ENCODE data around the gene UBTF.

Gene UBTF

GRCh38 chr17:44223541-44224071, 4.1 kb upstream of the UBTF start:
- DNase-seq: no peak
- no peak overlapping the region for H3K27ac Mint-ChIP-seq
- CTCF ChIA-PET: no interaction called here
- peaks cover 10% of the 10 kb centered on the region for H3K36me3 Mint-ChIP-seq
- H3K4me3 Mint-ChIP-seq: no peak overlapping the region
- no peaks in the 10 kb centered on the region for H3K9me3 Mint-ChIP-seq
- H3K4me1 Mint-ChIP-seq: peaks cover 13% of the 10 kb centered on the region
- peaks cover 18% of the 10 kb centered on the region for H3K27me3 Mint-ChIP-seq

GRCh38 chr17:44222112-44222869, 2.8 kb upstream of the UBTF start:
- H3K27me3 Mint-ChIP-seq: peaks cover 7% of the 10 kb centered on the region
- peaks cover 13% of the 10 kb centered on the region for H3K4me1 Mint-ChIP-seq
- CTCF ChIA-PET: interaction anchor here (0.6 to 3.1 kb wide), 4 partner anchors 12 to 1808 kb away, joined by 3 to 18 read pairs (median 7); no protein-coding TSS in a partner anchor
- H3K9me3 Mint-ChIP-seq: no peaks in the 10 kb centered on the region
- peaks cover 15% of the 10 kb centered on the region for H3K36me3 Mint-ChIP-seq
- H3K4me3 Mint-ChIP-seq: peak overlapping the region; percentile 90
- peak overlapping the region; percentile 94 for H3K27ac Mint-ChIP-seq
- DNase-seq: peak; percentile 73

GRCh38 chr17:44221862-44222111, 2.3 kb upstream of the UBTF start:
- Mint-ChIP-seq H3K27me3 (peaks cover 7% of the 10 kb centered on the region), H3K27ac (peak overlapping the region; percentile 94), H3K36me3 (peaks cover 18% of the 10 kb centered on the region), H3K9me3 (no peaks in the 10 kb centered on the region), H3K4me1 (peaks cover 16% of the 10 kb centered on the region), H3K4me3 (peak overlapping the region; percentile 90)
- CTCF ChIA-PET: interaction anchor here (0.6 to 3.1 kb wide), 7 partner anchors 9 to 1808 kb away, joined by 3 to 18 read pairs (median 4); partner anchors contain the start of gene GRN
- DNase-seq: no peak

GRCh38 chr17:44221084-44221861, 1.8 kb upstream of the UBTF start:
- H3K9me3 Mint-ChIP-seq: no peaks in the 10 kb centered on the region
- H3K36me3 Mint-ChIP-seq: peaks cover 24% of the 10 kb centered on the region
- peak; percentile 81 for DNase-seq
- peak overlapping the region; percentile 94 for H3K27ac Mint-ChIP-seq
- H3K27me3 Mint-ChIP-seq: peaks cover 7% of the 10 kb centered on the region
- CTCF ChIA-PET: interaction anchor here (0.7 to 3.1 kb wide), 7 partner anchors 9 to 129 kb away, joined by 3 to 18 read pairs (median 4); partner anchors contain the start of gene GRN
- peak overlapping the region; percentile 90 for H3K4me3 Mint-ChIP-seq
- peaks cover 21% of the 10 kb centered on the region for H3K4me1 Mint-ChIP-seq

- Mint-ChIP-seq H3K9me3 (no peaks in the 10 kb centered on the region), H3K4me3 (peak overlapping the region; percentile 90), H3K27me3 (peaks cover 7% of the 10 kb centered on the region), H3K36me3 (peaks cover 32% of the 10 kb centered on the region), H3K4me1 (peaks cover 29% of the 10 kb centered on the region), H3K27ac (peak overlapping the region; percentile 97)
- DNase-seq: peak; percentile 70
- CTCF ChIA-PET: interaction anchor here (1.1 to 3.1 kb wide), 4 partner anchors 10 to 125 kb away, joined by 3 to 18 read pairs (median 8); partner anchors contain the start of gene GRN
These were observed 973 bp upstream of the UBTF start for GRCh38 chr17:44220213-44221083.

GRCh38 chr17:44219108-44219615, 313 bp downstream of the UBTF start:
- DNase-seq: peak; percentile 76
- Mint-ChIP-seq H3K27me3 (peaks cover 7% of the 10 kb centered on the region), H3K4me1 (peaks cover 42% of the 10 kb centered on the region), H3K36me3 (peaks cover 45% of the 10 kb centered on the region), H3K9me3 (no peaks in the 10 kb centered on the region), H3K27ac (peak overlapping the region; percentile 78), H3K4me3 (peak overlapping the region; percentile 41)
- CTCF ChIA-PET: interaction anchor here (1.8 to 3.1 kb wide), 2 partner anchors 9 kb away, joined by 8 to 18 read pairs; no protein-coding TSS in a partner anchor

GRCh38 chr17:44218344-44219107, 949 bp downstream of the UBTF start:
- DNase-seq: peak; percentile 88
- peak overlapping the region; percentile 88 for H3K4me3 Mint-ChIP-seq
- H3K27ac Mint-ChIP-seq: peak overlapping the region; percentile 88
- CTCF ChIA-PET: interaction anchor here (1.0 to 3.1 kb wide), 5 partner anchors 9 to 134 kb away, joined by 3 to 23 read pairs (median 8); no protein-coding TSS in a partner anchor
- no peaks in the 10 kb centered on the region for H3K9me3 Mint-ChIP-seq
- peaks cover 7% of the 10 kb centered on the region for H3K27me3 Mint-ChIP-seq
- peaks cover 51% of the 10 kb centered on the region for H3K36me3 Mint-ChIP-seq
- H3K4me1 Mint-ChIP-seq: peaks cover 48% of the 10 kb centered on the region

GRCh38 chr17:44217738-44218343, 1.6 kb downstream of the UBTF start:
- DNase-seq: no peak
- peaks cover 56% of the 10 kb centered on the region for H3K36me3 Mint-ChIP-seq

GRCh38 chr17:44216694-44217093, 2.8 kb downstream of the UBTF start:
- peaks cover 56% of the 10 kb centered on the region for H3K36me3 Mint-ChIP-seq

More at GRCh38 chr17:44217738-44218343, 1.6 kb downstream of the UBTF start:
- Mint-ChIP-seq H3K27me3 (peaks cover 7% of the 10 kb centered on the region), H3K27ac (peak overlapping the region; percentile 88), H3K4me1 (peaks cover 54% of the 10 kb centered on the region), H3K9me3 (no peaks in the 10 kb centered on the region), H3K4me3 (peak overlapping the region; percentile 88)
- CTCF ChIA-PET: interaction anchor here (1.0 to 3.1 kb wide), 9 partner anchors 8 to 134 kb away, joined by 3 to 23 read pairs (median 6); partner anchors contain the start of gene GRN

GRCh38 chr17:44216173-44216572, 3.3 kb downstream of the UBTF start:
- CTCF ChIA-PET: interaction anchor here (1.2 to 3.1 kb wide), 6 partner anchors 10 to 129 kb away, joined by 4 to 23 read pairs (median 8); partner anchors contain the start of genes ATXN7L3 and GRN
- H3K36me3 Mint-ChIP-seq: peaks cover 61% of the 10 kb centered on the region
- DNase-seq: peak; percentile 74
- H3K4me3 Mint-ChIP-seq: peak overlapping the region; percentile 88
- H3K9me3 Mint-ChIP-seq: no peaks in the 10 kb centered on the region
- peak overlapping the region; percentile 88 for H3K27ac Mint-ChIP-seq
- peaks cover 52% of the 10 kb centered on the region for H3K4me1 Mint-ChIP-seq
- H3K27me3 Mint-ChIP-seq: peaks cover under 1% of the 10 kb centered on the region

More at GRCh38 chr17:44216694-44217093, 2.8 kb downstream of the UBTF start:
- CTCF ChIA-PET: interaction anchor here (1.1 to 3.1 kb wide), 8 partner anchors 10 to 135 kb away, joined by 3 to 23 read pairs (median 7); partner anchors contain the start of genes ATXN7L3 and GRN
- Mint-ChIP-seq H3K27me3 (peaks cover 6% of the 10 kb centered on the region), H3K9me3 (no peaks in the 10 kb centered on the region), H3K27ac (peak overlapping the region; percentile 88), H3K4me3 (peak overlapping the region; percentile 88), H3K4me1 (peaks cover 48% of the 10 kb centered on the region)
- peak; percentile 33 for DNase-seq

GRCh38 chr17:44214896-44215295, 4.6 kb downstream of the UBTF start:
- Mint-ChIP-seq H3K27ac (peak overlapping the region; percentile 88), H3K9me3 (no peaks in the 10 kb centered on the region), H3K27me3 (no peaks in the 10 kb centered on the region), H3K4me3 (peak overlapping the region; percentile 88), H3K4me1 (peaks cover 60% of the 10 kb centered on the region), H3K36me3 (peaks cover 61% of the 10 kb centered on the region)
- no peak for DNase-seq
- CTCF ChIA-PET: no interaction called here

GRCh38 chr17:44214230-44214494, 5.3 kb downstream of the UBTF start:
- Mint-ChIP-seq H3K9me3 (no peaks in the 10 kb centered on the region), H3K36me3 (peaks cover 67% of the 10 kb centered on the region), H3K27me3 (no peaks in the 10 kb centered on the region), H3K4me3 (no peak overlapping the region), H3K4me1 (peaks cover 64% of the 10 kb centered on the region), H3K27ac (peak overlapping the region; percentile 88)
- no peak for DNase-seq
- CTCF ChIA-PET: interaction anchor here (0.9 to 1.0 kb wide), 2 partner anchors 10 to 131 kb away, joined by 3 read pairs; partner anchors contain the start of gene GRN
